Mucosa of descending colon (tissue), 3 donors: Measurements from ENCODE around the gene B3GALT5. TPM values are rescaled to one million over a fixed set of nuclear protein-coding genes. Genes with fewer than 3 reads are reported as not detected.
"Not testable (repeated sequence)": the region's sequence is repeated elsewhere in the genome, so short reads cannot be mapped to it uniquely, and the experiment has no call there.

ENCODE experiments used
- ATAC-seq: fragments of 200-7000 bp; cut with Tn5 transposase; one replicate; pipeline ENCODE4 v1.9.1; 2020; ENCODE audit warnings: mild to moderate bottlenecking, moderate library complexity
- DNase-seq, 3 donors: peaks; one replicate each; pipeline ENCODE4 v3.0.0-alpha.2; 2020
- H3K36me3 ChIP-seq: fragments of 200-600 bp; one replicate; pipeline ENCODE4 v1.8.0; 2021; ENCODE audit warnings: low read depth, mild to moderate bottlenecking
- H3K4me1 ChIP-seq: fragments of 200-600 bp; one replicate; pipeline ENCODE4 v1.8.0; 2021; ENCODE audit warnings: low read depth, mild to moderate bottlenecking
- H3K4me3 ChIP-seq: fragments of 200-600 bp; one replicate; pipeline ENCODE4 v1.8.0; 2021; ENCODE audit warnings: mild to moderate bottlenecking
- H3K9me3 ChIP-seq: fragments of 200-600 bp; one replicate; pipeline ENCODE4 v1.8.0; 2021; ENCODE audit warnings: mild to moderate bottlenecking
- intact Hi-C, 2 donors: fragments of 100-400 bp; cut with DNase I in 1 of 2; cut with micrococcal nuclease in 1 of 2; formaldehyde crosslinking; loops; one replicate each; pipeline versions ENCODE4 v1.11.0 to v1.11.1; 2022; cut with DNase I, micrococcal nuclease
- total RNA-seq, 3 donors: library from RNA; stranded (reverse); fragmentation: NEBNext Ultra II Directional in 2 of 3; extraction: Animal tissue kit (Norgen Biotek cat#: 25700) in 2 of 3; gene quantifications; one replicate each; pipeline versions ENCODE4 v1.2.1 to v1.2.4, GENCODE V29; 2021 to 2023
- TF ChIP-seq, protein P1 (sequence below): fragments of 200-600 bp; IDR thresholded peaks from one replicate; pipeline ENCODE4 v1.8.0; 2022; ENCODE audit warnings: antibody characterized with exemption, mild to moderate bottlenecking
- donor health status: DM: no; HTN: no; CAD: no; lungs with moderate emphysema.
- donor health status: DM: no; HTN: no; CAD: no.
- donor health status: DM: no; HTN: yes; CAD: no.

The B3GALT5 gene
- total RNA-seq, 3 donors from 2014 or later: 36.4 to 149 (median 130) TPM

DNA sequence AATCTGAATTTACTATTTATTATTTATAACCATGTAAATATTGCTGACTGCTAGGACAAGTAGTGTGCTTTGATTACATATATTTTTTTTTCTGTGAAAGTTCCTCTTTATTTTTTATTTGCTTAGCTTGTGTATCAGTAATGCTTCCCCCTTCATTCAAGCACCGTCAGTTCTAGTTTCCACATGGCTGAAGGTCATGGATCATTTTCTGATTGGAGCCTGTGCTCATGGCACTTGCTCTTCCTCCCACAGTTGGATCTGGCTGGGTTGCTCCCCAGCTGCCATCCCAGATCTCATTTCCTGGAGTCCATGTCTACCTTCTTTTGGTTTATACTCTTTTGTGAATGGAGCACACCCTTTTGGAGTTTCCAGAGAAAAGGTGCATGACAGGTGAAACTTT lies 75.3 kb downstream of the B3GALT5 start:
- ATAC-seq (no peak), DNase-seq (no peak)
- Histone ChIP-seq H3K9me3 (no peaks in the 10 kb centered on the region), H3K4me1 (peaks cover 8% of the 10 kb centered on the region), H3K36me3 (no peaks in the 10 kb centered on the region), H3K4me3 (no peak overlapping the region)
- TF ChIP-seq, protein P1, sequence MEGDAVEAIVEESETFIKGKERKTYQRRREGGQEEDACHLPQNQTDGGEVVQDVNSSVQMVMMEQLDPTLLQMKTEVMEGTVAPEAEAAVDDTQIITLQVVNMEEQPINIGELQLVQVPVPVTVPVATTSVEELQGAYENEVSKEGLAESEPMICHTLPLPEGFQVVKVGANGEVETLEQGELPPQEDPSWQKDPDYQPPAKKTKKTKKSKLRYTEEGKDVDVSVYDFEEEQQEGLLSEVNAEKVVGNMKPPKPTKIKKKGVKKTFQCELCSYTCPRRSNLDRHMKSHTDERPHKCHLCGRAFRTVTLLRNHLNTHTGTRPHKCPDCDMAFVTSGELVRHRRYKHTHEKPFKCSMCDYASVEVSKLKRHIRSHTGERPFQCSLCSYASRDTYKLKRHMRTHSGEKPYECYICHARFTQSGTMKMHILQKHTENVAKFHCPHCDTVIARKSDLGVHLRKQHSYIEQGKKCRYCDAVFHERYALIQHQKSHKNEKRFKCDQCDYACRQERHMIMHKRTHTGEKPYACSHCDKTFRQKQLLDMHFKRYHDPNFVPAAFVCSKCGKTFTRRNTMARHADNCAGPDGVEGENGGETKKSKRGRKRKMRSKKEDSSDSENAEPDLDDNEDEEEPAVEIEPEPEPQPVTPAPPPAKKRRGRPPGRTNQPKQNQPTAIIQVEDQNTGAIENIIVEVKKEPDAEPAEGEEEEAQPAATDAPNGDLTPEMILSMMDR: no peak
- intact Hi-C loops: no loop called here

DNA sequence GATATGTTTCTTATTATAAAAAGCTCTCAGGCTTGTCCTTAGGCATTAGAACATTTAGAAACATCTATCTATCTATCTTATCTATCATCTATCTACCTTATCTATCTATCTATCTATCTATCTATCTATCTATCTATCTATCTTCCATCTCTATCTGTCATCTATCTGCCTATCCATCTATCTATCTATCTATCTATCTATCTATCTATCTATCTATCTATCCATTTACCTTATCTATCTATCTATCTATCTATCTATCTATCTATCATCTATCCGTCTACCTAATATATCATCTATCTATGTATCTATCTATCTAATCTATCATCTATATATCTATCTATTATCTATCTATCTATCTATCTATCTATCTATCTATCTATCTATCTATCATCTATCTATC lies 77.1 kb downstream of the B3GALT5 start:
- H3K4me3 ChIP-seq, H3K9me3 ChIP-seq, DNase-seq, intact Hi-C loops, ATAC-seq, H3K36me3 ChIP-seq, H3K4me1 ChIP-seq: not testable (repeated sequence)

DNA sequence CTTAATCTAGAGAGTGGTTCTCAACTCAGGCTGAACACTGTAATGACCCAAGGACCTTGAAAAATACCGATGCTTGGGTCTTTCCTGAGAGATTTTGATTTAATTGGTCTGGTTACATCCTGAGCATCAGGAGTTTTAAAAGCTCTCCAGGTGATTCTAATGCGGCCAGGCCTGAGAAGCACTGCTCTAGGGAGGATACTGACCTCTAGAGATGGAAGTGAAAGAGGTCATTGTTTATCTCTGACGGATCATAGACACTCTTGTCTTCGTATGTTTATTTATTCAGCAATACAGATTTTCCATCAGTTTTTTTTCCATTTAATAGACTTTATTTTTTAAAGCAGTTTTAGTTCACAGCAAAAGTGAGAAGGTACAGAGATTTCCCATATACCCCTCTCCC lies 77.7 kb downstream of the B3GALT5 start:
- Histone ChIP-seq H3K9me3 (no peaks in the 10 kb centered on the region), H3K36me3 (no peaks in the 10 kb centered on the region), H3K4me3 (no peak overlapping the region), H3K4me1 (peaks cover 8% of the 10 kb centered on the region)
- TF ChIP-seq, protein P1: no peak
- intact Hi-C loops: no loop called here
- no peak for DNase-seq
- no peak for ATAC-seq

DNA sequence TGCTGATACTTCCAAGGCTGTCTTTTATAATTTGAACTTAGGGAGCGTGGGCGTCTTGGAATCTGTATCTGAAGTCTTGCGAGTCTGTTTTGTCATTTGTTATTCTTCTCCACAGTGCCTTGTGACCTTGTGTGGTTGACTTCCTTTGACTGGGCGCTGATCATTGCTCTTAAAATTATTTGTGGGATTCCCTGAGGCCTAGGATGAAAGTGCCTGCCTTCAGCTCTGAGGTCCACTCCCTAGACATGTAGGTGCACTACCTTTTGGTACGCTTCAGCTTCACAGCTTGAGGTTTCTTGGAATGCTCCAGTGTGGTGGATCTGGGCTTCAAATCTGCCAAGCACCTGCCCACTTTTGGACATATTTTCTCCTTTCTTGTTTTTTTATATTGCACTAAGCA lies 82.0 kb downstream of the B3GALT5 start:
- Histone ChIP-seq H3K9me3 (no peaks in the 10 kb centered on the region), H3K36me3 (no peaks in the 10 kb centered on the region), H3K4me1 (no peaks in the 10 kb centered on the region), H3K4me3 (no peak overlapping the region)
- TF ChIP-seq, protein P1: no peak
- intact Hi-C loops: no loop called here
- DNase-seq (no peak), ATAC-seq (no peak)

DNA sequence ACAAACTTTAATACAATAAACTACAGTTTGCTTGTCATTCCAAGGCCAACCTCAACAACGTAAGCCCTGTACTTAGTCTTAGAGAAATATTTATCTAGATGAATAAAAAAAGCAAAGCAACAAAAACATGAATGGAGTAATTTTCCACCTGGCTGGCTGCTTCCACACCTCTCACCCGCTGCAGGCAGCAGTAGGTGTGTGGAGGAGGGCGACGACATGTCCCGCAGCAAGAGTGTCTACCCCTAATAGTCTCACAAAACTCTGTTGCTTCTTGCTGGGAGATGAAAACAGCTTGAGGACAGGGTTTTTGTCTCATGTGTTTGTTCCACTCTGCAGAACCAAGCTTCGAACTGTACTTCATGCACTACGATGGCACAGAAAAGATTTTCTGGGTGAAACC lies 83.5 kb downstream of the B3GALT5 start:
- TF ChIP-seq, protein P1: no peak
- ATAC-seq: no peak
- no peaks in the 10 kb centered on the region for H3K4me1 ChIP-seq
- no peaks in the 10 kb centered on the region for H3K36me3 ChIP-seq
- DNase-seq: no peak
- H3K9me3 ChIP-seq: no peaks in the 10 kb centered on the region
- intact Hi-C loops: no loop called here
- no peak overlapping the region for H3K4me3 ChIP-seq

DNA sequence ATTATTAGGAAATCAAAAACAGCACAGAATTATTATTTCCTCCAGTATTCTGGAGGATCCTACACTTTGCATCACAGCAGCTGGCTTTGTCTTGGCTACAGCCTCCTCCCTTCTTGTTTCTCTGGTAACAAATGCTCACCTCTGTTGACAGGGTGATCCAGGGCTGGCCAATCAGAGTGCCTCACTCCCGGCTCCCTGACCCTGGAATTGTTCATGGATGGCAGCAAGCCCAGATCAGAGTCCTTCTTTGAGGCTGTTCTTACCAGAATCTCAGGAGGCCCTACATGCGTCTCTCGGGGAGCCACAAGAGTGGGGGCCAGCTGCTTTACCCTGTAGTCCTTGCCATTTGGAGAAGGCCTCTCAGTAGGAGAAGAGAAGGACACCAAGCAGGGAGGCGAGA lies 83.9 kb downstream of the B3GALT5 start:
- ATAC-seq (peak; percentile 94), DNase-seq (peak in 2 of 3 donors; percentile 51 to 52)
- TF ChIP-seq, protein P1: no peak
- intact Hi-C loops: no loop called here
- no peaks in the 10 kb centered on the region for H3K9me3 ChIP-seq
- no peaks in the 10 kb centered on the region for H3K36me3 ChIP-seq
- no peaks in the 10 kb centered on the region for H3K4me1 ChIP-seq
- no peak overlapping the region for H3K4me3 ChIP-seq
